ENCODE data around the gene UBTF. TPM values are rescaled to one million over a fixed set of nuclear protein-coding genes. Genes with fewer than 3 reads are reported as not detected.

The UBTF gene
- total RNA-seq, 1 donor from 2014 or later: 63.8 TPM

DNA sequence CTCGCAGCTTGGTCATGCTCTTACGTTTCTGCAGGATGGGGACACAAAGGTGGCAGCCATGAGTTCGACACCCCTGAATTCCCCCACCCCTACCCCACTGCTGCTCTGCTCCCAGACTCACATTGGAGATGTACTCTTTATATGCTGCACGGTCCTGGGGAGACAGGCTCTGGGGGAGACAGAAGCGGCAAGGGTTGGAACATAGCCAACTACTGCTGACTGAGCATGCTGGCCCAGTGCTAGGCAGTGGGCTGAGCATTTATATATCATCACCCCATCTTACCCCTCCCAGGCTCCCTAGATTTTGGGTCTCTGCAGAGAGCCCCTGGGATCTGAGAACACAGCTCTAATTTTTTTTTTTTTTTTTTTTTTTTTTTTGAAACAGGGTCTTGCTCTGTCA, 11.7 kb downstream of the UBTF start:
- no peaks in the 10 kb centered on the region for H3K9me3 Mint-ChIP-seq (ENCODE audit: unreplicated experiment)
- no peak overlapping the region for H3K4me3 Mint-ChIP-seq (ENCODE audit: unreplicated experiment)
- no peak overlapping the region for H3K27ac Mint-ChIP-seq (ENCODE audit: unreplicated experiment)
- TF ChIP-seq, protein P1, sequence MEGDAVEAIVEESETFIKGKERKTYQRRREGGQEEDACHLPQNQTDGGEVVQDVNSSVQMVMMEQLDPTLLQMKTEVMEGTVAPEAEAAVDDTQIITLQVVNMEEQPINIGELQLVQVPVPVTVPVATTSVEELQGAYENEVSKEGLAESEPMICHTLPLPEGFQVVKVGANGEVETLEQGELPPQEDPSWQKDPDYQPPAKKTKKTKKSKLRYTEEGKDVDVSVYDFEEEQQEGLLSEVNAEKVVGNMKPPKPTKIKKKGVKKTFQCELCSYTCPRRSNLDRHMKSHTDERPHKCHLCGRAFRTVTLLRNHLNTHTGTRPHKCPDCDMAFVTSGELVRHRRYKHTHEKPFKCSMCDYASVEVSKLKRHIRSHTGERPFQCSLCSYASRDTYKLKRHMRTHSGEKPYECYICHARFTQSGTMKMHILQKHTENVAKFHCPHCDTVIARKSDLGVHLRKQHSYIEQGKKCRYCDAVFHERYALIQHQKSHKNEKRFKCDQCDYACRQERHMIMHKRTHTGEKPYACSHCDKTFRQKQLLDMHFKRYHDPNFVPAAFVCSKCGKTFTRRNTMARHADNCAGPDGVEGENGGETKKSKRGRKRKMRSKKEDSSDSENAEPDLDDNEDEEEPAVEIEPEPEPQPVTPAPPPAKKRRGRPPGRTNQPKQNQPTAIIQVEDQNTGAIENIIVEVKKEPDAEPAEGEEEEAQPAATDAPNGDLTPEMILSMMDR (IDR thresholded peaks at IDR 0.05; ENCODE audit: unreplicated experiment): no peak
- peaks cover 18% of the 10 kb centered on the region for H3K27me3 Mint-ChIP-seq (ENCODE audit: unreplicated experiment)
- DNase-seq (ENCODE audit: low spot score): no peak
- H3K36me3 Mint-ChIP-seq (ENCODE audit: low read depth, unreplicated experiment): peaks cover 14% of the 10 kb centered on the region
- peaks cover 16% of the 10 kb centered on the region for H3K4me1 Mint-ChIP-seq (ENCODE audit: unreplicated experiment)

DNA sequence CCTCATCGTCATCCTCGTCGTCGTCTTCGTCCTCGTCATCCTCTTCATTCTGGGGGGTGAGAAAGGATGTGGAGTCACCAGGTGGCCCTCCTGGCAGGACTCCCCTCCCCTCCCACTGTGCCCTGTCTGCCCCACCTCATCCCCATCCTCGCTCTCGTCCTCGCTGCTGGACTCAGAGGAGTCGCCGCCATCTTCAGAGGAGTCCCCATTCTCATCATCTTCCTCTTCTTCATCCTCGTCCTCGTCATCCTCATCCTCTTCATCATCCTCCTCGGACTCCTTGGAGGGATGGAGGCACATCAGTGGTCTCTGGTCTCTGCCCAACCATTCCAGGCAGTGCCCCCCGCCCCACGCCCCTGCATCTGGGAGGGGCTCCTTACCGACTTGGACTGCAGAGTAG, 12.2 kb downstream of the UBTF start:
- Mint-ChIP-seq H3K27ac (ENCODE audit: unreplicated experiment) (no peak overlapping the region), H3K36me3 (ENCODE audit: low read depth, unreplicated experiment) (peaks cover 14% of the 10 kb centered on the region), H3K4me1 (ENCODE audit: unreplicated experiment) (peaks cover 16% of the 10 kb centered on the region), H3K27me3 (ENCODE audit: unreplicated experiment) (peaks cover 17% of the 10 kb centered on the region), H3K9me3 (ENCODE audit: unreplicated experiment) (no peaks in the 10 kb centered on the region), H3K4me3 (ENCODE audit: unreplicated experiment) (no peak overlapping the region)
- TF ChIP-seq, protein P1 (IDR thresholded peaks at IDR 0.05; ENCODE audit: unreplicated experiment): no peak
- DNase-seq (ENCODE audit: low spot score): no peak

DNA sequence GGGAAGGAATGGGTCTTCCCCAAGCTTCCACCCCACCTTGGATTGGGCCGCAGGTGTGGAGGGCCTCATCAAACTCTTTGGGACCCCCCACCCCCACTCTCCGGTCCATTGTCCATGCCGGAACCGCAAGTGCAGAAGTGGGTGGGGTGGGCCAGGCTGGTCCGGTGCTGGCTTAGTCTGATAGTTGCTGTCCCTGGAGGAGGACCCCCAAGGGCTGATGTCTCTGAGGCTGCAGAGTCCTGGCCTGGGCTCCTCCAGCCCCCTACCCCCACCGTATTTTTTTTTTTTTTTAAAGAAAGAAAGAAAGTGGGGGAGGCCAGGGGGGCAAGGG, 12.7 kb downstream of the UBTF start:
- Mint-ChIP-seq H3K36me3 (ENCODE audit: low read depth, unreplicated experiment) (peaks cover 14% of the 10 kb centered on the region), H3K27me3 (ENCODE audit: unreplicated experiment) (peaks cover 17% of the 10 kb centered on the region), H3K27ac (ENCODE audit: unreplicated experiment) (no peak overlapping the region), H3K4me3 (ENCODE audit: unreplicated experiment) (no peak overlapping the region), H3K9me3 (ENCODE audit: unreplicated experiment) (no peaks in the 10 kb centered on the region), H3K4me1 (ENCODE audit: unreplicated experiment) (peaks cover 16% of the 10 kb centered on the region)
- TF ChIP-seq, protein P1 (IDR thresholded peaks at IDR 0.05; ENCODE audit: unreplicated experiment): no peak
- DNase-seq (ENCODE audit: low spot score): no peak

DNA sequence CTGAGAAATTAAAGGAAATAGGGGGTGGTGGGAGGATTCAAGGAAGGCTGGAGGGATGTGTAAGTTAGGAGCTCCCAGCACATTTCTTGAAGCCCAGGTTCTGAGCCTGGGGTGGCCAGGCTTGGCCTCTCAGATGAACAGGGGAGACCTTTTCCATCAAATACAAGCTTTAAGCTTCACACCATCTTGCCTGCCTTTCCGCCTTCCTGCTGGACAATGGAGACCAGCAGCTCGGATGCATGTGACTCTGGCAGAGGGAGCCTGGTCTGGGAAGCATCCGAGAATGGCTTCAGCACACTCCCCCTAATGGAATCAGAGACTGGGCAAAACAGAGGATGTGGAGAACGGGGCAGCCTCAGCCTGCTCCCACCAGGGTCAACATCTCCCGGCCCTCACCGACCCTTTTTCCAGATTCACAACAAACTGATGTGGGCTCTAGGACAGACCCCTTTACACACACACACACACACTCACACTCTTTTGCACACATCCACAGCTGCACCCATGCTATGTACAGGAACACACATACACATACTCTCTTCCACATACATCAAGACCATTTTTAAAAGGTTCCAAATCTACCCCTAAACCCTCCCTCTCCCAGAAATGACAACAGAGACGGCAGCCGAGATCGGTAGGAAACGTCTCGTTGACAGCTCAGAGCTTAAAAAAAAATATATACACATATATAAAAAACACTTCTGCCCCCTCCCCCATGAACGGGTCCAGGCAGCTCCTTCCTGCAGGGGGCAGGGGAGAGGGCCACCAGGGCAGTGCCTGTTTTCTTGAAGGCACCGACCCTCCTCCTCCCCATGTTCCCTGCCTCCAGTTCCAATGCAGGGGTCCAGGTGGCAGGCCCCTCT, 13.3 kb downstream of the UBTF start:
- Mint-ChIP-seq H3K4me3 (ENCODE audit: unreplicated experiment) (peak overlapping the region; percentile 29), H3K4me1 (ENCODE audit: unreplicated experiment) (peaks cover 18% of the 10 kb centered on the region), H3K36me3 (ENCODE audit: low read depth, unreplicated experiment) (peaks cover 15% of the 10 kb centered on the region), H3K9me3 (ENCODE audit: unreplicated experiment) (no peaks in the 10 kb centered on the region), H3K27me3 (ENCODE audit: unreplicated experiment) (peaks cover 12% of the 10 kb centered on the region), H3K27ac (ENCODE audit: unreplicated experiment) (no peak overlapping the region)
- peak; percentile 33 for DNase-seq (ENCODE audit: low spot score)
- TF ChIP-seq, protein P1 (IDR thresholded peaks at IDR 0.05; ENCODE audit: unreplicated experiment): no peak

DNA sequence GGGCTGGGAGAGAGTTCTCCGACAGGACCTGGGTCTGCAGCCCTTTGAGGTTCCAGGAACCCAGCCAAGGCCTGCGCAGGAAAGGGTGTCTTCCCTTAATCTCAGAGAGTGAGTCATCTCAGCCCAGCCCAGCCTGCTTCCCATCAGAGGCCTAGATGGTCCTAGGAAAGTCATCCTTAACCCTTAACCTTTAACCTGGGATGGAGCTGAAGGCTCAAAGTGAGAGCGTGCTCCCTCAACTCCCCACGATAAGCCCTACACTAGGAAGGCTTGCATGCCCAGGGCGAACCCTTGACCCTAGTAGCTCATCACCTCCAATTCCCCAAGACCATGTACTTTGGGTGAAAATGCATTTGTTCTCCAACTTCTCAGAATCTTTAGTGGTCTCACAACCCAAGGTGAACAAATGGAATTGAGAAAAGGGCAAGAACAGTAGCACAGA, 15.0 kb downstream of the UBTF start:
- H3K27ac Mint-ChIP-seq (ENCODE audit: unreplicated experiment): no peak overlapping the region
- no peak overlapping the region for H3K4me3 Mint-ChIP-seq (ENCODE audit: unreplicated experiment)
- peaks cover 14% of the 10 kb centered on the region for H3K27me3 Mint-ChIP-seq (ENCODE audit: unreplicated experiment)
- H3K9me3 Mint-ChIP-seq (ENCODE audit: unreplicated experiment): no peaks in the 10 kb centered on the region
- H3K36me3 Mint-ChIP-seq (ENCODE audit: low read depth, unreplicated experiment): peaks cover 16% of the 10 kb centered on the region
- peaks cover 25% of the 10 kb centered on the region for H3K4me1 Mint-ChIP-seq (ENCODE audit: unreplicated experiment)
- TF ChIP-seq, protein P1 (IDR thresholded peaks at IDR 0.05; ENCODE audit: unreplicated experiment): no peak
- no peak for DNase-seq (ENCODE audit: low spot score)
